Stimulated activated CD8-positive, alpha-beta memory T cell treated with anti-CD3 and anti-CD28 coated beads, Interleukin-12 subunit alpha, Interleukin-12 subunit beta, amount 100 ng/mL, for 24 hours (primary cell): ENCODE results near the gene CLEC4G.
"Not testable (repeated sequence)": the region's sequence is repeated elsewhere in the genome, so short reads cannot be mapped to it uniquely, and the experiment has no call there.

ENCODE experiments used
- DNase-seq: peaks from one replicate; pipeline ENCODE4 v3.0.0-alpha.2; 2020; ENCODE audit errors: extremely low read depth

The CLEC4G gene, protein sequence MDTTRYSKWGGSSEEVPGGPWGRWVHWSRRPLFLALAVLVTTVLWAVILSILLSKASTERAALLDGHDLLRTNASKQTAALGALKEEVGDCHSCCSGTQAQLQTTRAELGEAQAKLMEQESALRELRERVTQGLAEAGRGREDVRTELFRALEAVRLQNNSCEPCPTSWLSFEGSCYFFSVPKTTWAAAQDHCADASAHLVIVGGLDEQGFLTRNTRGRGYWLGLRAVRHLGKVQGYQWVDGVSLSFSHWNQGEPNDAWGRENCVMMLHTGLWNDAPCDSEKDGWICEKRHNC

DNA sequence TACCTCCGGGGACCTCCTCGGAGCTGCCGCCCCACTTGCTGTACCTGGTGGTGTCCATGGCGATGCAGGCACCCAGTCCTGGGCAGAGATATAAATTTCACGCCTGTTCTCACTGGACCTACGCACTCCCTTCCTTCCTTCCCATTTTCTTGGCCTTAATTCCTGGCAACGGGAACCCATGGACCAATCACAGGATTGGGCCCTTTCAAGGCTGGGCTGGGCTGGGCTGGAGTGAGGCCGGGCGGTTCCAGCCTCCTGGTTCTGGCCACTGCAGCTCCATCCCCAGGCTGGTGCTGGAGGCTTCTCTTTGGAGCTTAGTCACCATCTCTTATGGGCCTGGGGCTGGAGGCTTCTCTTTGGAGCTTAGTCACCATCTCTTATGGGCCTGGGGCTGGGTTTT is at the start of gene CLEC4G:
Gene CLEC4G (minus strand): TSS at position 66 of the 400 bp plus-strand sequence. CDS start 8 bp downstream, at position 58.
- DNase-seq = no peak

GRCh38 chr19:7781157-7781556 is 49.2 kb upstream of the CLEC4G start:
- no peak for DNase-seq

GRCh38 chr19:7779631-7780486 is 47.9 kb upstream of the CLEC4G start:
- no peak for DNase-seq

- DNase-seq = no peak
Measured at GRCh38 chr19:7778081-7778480, 46.2 kb upstream of the CLEC4G start.

DNA sequence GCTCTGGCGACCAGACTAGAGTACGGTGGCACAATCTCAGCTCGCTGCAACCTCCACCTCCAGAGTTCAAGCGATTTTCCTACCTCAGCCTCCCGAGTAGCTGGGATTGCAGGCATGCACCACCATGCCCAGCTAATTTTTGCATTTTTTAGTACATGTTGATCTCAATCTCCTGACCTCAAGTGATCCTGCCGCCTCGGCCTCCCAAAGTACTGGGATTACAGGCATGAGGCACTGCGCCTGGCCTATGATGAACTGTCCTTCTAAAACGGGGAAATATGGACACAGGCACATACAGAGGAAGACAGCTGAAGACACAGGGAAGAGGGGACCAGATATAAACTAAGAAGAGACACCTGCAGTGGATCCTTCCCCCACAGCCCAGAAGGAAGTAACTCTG is 43.9 kb upstream of the CLEC4G start:
- no peak for DNase-seq

GRCh38 chr19:7773841-7774240 is 41.9 kb upstream of the CLEC4G start:
- no peak for DNase-seq

DNA sequence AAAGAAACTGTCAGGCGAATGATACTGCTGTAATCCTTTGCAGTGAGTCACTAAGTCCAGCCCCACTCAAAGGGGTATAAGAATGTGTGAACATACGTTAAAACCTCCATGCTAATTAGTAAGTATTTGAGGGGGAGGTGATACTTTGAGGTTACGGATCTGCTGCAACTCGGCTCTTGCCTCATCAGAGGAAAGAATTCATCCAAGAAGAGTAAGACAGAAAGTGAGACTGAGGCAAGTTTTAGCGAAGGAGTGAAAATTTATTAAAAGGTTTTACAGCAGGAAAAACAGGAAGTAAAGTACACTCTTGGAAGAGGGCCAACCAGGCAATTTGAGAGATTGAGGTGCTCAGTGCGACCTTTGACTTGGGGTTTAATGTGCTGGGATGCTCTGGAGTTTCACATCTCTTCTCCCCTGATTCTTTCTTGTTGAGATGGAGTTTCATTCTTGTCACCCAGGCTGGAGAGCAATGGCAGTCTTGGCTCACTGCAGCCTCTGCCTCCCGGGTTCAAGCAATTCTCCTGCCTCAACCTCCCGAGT is 40.9 kb upstream of the CLEC4G start:
- DNase-seq = no peak

- no peak for DNase-seq
Measured at GRCh38 chr19:7771072-7771471, 39.2 kb upstream of the CLEC4G start.

DNA sequence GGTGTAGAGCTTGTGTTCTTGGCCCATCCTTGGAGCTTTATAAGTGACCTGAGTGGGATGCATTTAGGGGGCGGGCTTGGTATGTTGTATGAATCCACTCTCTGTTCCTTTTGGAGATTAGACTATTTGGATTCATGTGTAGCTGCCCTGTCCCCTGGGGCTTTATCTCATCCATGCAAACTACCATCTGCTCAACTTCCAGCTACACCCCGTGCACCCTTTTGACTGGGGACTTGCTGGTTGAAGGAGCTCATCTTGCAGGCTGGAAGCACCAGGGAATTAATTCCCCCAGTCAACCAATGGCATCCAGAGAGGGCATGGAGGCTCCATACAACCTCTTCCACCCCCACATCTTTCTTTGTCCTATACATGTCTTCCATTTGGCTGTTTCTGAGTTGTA is 37.3 kb upstream of the CLEC4G start:
- DNase-seq = no peak

- DNase-seq = no peak
Measured at GRCh38 chr19:7767487-7767886, 35.6 kb upstream of the CLEC4G start.

GRCh38 chr19:7766535-7766934 is 34.6 kb upstream of the CLEC4G start:
- DNase-seq = no peak

GRCh38 chr19:7765043-7765442 is 33.1 kb upstream of the CLEC4G start:
- DNase-seq = not testable (repeated sequence)

- not testable (repeated sequence) for DNase-seq
Measured at GRCh38 chr19:7764157-7764556, 32.2 kb upstream of the CLEC4G start.

- no peak for DNase-seq
Measured at GRCh38 chr19:7763696-7764095, 31.8 kb upstream of the CLEC4G start.

- no peak for DNase-seq
Measured at GRCh38 chr19:7762719-7763293, 30.9 kb upstream of the CLEC4G start, which contains the start of gene CLEC4M. Gene CLEC4M, plus strand, starts transcription at chr19:7763243. Its CDS starts 24 bp downstream, at chr19:7763267.

DNA sequence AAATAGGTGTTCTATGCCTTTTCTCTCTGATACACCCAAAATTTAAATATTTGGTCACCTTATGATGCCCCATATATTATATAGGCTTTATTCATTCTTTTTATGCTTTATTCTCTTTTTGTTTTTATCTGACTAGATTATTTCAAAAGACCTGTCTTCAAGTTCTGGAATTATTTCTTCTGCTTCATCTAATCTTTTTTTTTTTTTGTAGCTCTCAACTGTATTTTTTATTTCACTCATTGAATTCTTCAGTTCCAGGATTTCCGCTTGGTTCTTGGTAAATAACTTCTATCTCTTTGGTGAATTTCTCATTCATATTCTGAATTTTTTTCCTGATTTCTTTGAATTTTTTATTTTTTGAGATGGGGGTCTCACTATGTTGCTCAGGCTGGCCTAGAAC is 27.2 kb upstream of the CLEC4G start:
- no peak for DNase-seq

DNA sequence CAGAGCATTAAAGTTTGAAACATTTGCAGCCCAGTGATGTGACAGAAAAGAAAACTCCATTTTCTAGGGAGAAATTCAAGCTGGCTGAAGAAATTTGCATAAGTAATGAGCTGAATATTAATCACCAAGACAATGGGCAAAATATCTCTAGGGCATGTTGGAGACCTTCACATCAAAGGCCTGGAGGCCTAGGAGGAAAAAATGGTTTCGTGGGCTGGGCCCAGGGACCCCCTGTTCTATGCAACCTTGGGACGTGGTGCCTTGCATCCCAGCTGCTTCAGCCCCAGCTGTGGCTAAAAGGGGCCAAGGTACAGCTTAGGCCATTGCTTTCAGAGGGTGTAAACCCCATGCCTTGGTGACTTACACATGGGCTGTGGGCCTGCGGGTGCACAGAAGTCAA is 25.4 kb upstream of the CLEC4G start:
- no peak for DNase-seq

- DNase-seq = no peak
Measured at GRCh38 chr19:7756258-7756657, 24.3 kb upstream of the CLEC4G start.

DNA sequence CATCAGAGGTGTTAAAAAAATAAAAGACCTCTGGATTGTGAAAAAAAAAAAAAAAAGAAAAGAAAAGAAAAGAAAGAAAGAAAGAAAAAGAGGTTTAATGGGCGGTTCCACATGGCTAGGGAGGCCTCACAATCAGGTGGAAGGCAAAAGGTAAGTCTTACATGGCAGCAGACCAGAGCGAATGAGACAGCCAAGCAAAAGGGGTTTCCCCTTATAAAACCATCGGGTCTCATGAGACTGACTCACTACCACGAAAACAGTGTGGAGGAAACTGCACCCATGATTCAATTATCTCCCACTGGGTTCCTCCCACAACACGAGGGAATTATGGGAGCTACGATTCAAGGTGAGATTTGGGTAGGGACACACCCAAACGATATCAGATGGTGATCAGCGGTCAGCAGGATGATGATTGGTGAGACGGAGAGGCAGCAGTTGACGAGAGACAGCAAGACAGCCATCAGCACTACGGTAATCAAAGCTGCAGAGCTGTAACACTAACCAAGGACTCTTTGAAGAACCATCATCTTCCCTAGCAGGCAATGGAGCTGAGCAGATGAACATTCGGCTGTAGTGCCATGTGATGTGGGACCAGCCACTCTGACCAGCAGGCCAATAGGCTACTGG is 19.4 kb upstream of the CLEC4G start:
- DNase-seq = no peak

- no peak for DNase-seq
Measured at GRCh38 chr19:7748756-7749155, 16.8 kb upstream of the CLEC4G start.

- no peak for DNase-seq
Measured at GRCh38 chr19:7748171-7748570, 16.3 kb upstream of the CLEC4G start.
